G401 (cell line): ENCODE data around the gene LAMTOR2. TPM values are rescaled to one million over a fixed set of nuclear protein-coding genes. Genes with fewer than 3 reads are reported as not detected.
A peak's percentile ranks its signal among the peaks of the same experiment; 100 is the strongest.
"Not testable (repeated sequence)": the region's sequence is repeated elsewhere in the genome, so short reads cannot be mapped to it uniquely, and the experiment has no call there.

Experiments used
- DNase-seq: peaks from one replicate; pipeline ENCODE4 v3.0.0-alpha.2; 2015; ENCODE audit warnings: low spot score
- in situ Hi-C: cut with HindIII; loops from 2 replicates; pipeline ENCODE4 v1.10.0; 2016; ENCODE audit warnings: low sequenced_read_pairs, mixed read lengths
- total RNA-seq: library from RNA; depleted of rRNA; stranded (reverse); fragments of >200 nt; shearing (Covaris generic); gene quantifications from 2 replicates; pipeline ENCODE4 v1.2.3, GENCODE V29; 2014; rRNA removed

LAMTOR2 gene
- total RNA-seq, result 20.1 and 42.3 TPM in 2 replicates

- in situ Hi-C loops, result no loop called here
- DNase-seq, result peak; percentile 98
Measured at GRCh38 chr1:156054500-156055280, at the start of gene LAMTOR2. Gene LAMTOR2, plus strand, starts transcription at chr1:156054782. Its CDS starts 108 bp downstream, at chr1:156054890.

- DNase-seq, result no peak
- in situ Hi-C loops, result no loop called here
Measured at GRCh38 chr1:156004843-156005584, 49.6 kb upstream of the LAMTOR2 start.

- in situ Hi-C loops, result no loop called here
- no peak for DNase-seq
Measured at GRCh38 chr1:156006666-156007376, 47.8 kb upstream of the LAMTOR2 start.

- DNase-seq, result no peak
- in situ Hi-C loops, result no loop called here
Measured at GRCh38 chr1:156009404-156009803, 45.2 kb upstream of the LAMTOR2 start.

GRCh38 chr1:156012051-156012817, 42.3 kb upstream of the LAMTOR2 start:
- in situ Hi-C loops, result loop anchor here (5.0 kb wide), 1 partner anchor 45 kb away; no protein-coding TSS in a partner anchor
- no peak for DNase-seq

GRCh38 chr1:156014829-156015228, 39.8 kb upstream of the LAMTOR2 start:
- DNase-seq, result no peak
- in situ Hi-C loops, result loop anchor here (5.0 kb wide), 1 partner anchor 48 kb away; no protein-coding TSS in a partner anchor

GRCh38 chr1:156019946-156020292, 34.7 kb upstream of the LAMTOR2 start:
- no peak for DNase-seq
- in situ Hi-C loops, result no loop called here

- in situ Hi-C loops, result no loop called here
- peak; percentile 98 for DNase-seq
Measured at GRCh38 chr1:156020293-156021092, 34.1 kb upstream of the LAMTOR2 start, which contains the start of gene SSR2. Gene SSR2, minus strand, starts transcription at chr1:156020951. Its CDS starts 784 bp downstream, at chr1:156020167.

- DNase-seq, result no peak
- in situ Hi-C loops, result no loop called here
Measured at GRCh38 chr1:156021093-156021428, 33.5 kb upstream of the LAMTOR2 start.

GRCh38 chr1:156021954-156022353, 32.6 kb upstream of the LAMTOR2 start:
- in situ Hi-C loops, result no loop called here
- no peak for DNase-seq

GRCh38 chr1:156024801-156025200, 29.8 kb upstream of the LAMTOR2 start:
- in situ Hi-C loops, result no loop called here

GRCh38 chr1:156025876-156026275, 28.7 kb upstream of the LAMTOR2 start:
- peak; percentile 29 for DNase-seq
- in situ Hi-C loops, result no loop called here

More at GRCh38 chr1:156024801-156025200, 29.8 kb upstream of the LAMTOR2 start:
- DNase-seq, result no peak

GRCh38 chr1:156026588-156026987, 28.0 kb upstream of the LAMTOR2 start:
- in situ Hi-C loops, result no loop called here
- no peak for DNase-seq

GRCh38 chr1:156033011-156033410, 21.6 kb upstream of the LAMTOR2 start:
- in situ Hi-C loops, result no loop called here
- no peak for DNase-seq

GRCh38 chr1:156034991-156035390, 19.6 kb upstream of the LAMTOR2 start:
- in situ Hi-C loops, DNase-seq: not testable (repeated sequence)

GRCh38 chr1:156042828-156043227, 11.8 kb upstream of the LAMTOR2 start:
- in situ Hi-C loops, result no loop called here
- DNase-seq, result no peak

- DNase-seq, result no peak
- in situ Hi-C loops, result no loop called here
Measured at GRCh38 chr1:156045076-156045475, 9.5 kb upstream of the LAMTOR2 start.

- no peak for DNase-seq
- in situ Hi-C loops, result no loop called here
Measured at GRCh38 chr1:156048663-156049258, 5.8 kb upstream of the LAMTOR2 start.
